H9 (cell line): ENCODE data around the gene TRIM37. TPM values are rescaled to one million over a fixed set of nuclear protein-coding genes. Genes with fewer than 3 reads are reported as not detected.

Experiments used
- DNase-seq: peaks from one replicate; pipeline ENCODE4 v3.0.0-alpha.2; 2017
- H2AFZ ChIP-seq: one replicate; pipeline ENCODE4 v1.6.1; 2013; ENCODE audit warnings: mild to moderate bottlenecking, low read length, control low read depth, moderate library complexity
- H2AK5ac ChIP-seq: 2 replicates; pipeline ENCODE4 v1.6.1; 2013; ENCODE audit warnings: low read length, control low read depth, mixed read lengths; ENCODE audit not compliant: insufficient read length
- H2BK120ac ChIP-seq: one replicate; pipeline ENCODE4 v1.6.1; 2013; ENCODE audit warnings: low read depth, mild to moderate bottlenecking, low read length, control low read depth, inconsistent platforms; ENCODE audit not compliant: poor library complexity, severe bottlenecking
- H2BK12ac ChIP-seq: 2 replicates; pipeline ENCODE4 v1.6.1; 2013; ENCODE audit warnings: low read length, control low read depth, mixed read lengths, low read depth; ENCODE audit not compliant: insufficient read length
- H2BK15ac ChIP-seq: 2 replicates; pipeline ENCODE4 v1.6.1; 2013; ENCODE audit warnings: low read depth, low read length, control low read depth
- H2BK20ac ChIP-seq: one replicate; pipeline ENCODE4 v1.6.1; 2013; ENCODE audit warnings: low read depth, mild to moderate bottlenecking, low read length, control low read depth, inconsistent platforms; ENCODE audit not compliant: poor library complexity, severe bottlenecking
- H2BK5ac ChIP-seq: 2 replicates; pipeline ENCODE4 v1.6.1; 2013; ENCODE audit warnings: low read length, control low read depth, mixed read lengths; ENCODE audit not compliant: insufficient read length
- H3K14ac ChIP-seq: 2 replicates; pipeline ENCODE4 v1.6.1; 2013; ENCODE audit warnings: low read length, control low read depth; ENCODE audit not compliant: insufficient read depth
- H3K18ac ChIP-seq: 2 replicates; pipeline ENCODE4 v1.6.1; 2013; ENCODE audit warnings: low read depth, mild to moderate bottlenecking, mixed read lengths, low read length, control low read depth; ENCODE audit not compliant: insufficient read length
- H3K23ac ChIP-seq: 2 replicates; pipeline ENCODE4 v1.6.1; 2013; ENCODE audit warnings: low read length, control low read depth, mixed read lengths, low read depth; ENCODE audit not compliant: insufficient read length
- H3K23me2 ChIP-seq: 2 replicates; pipeline ENCODE4 v1.6.1; 2013; ENCODE audit warnings: low read depth, mild to moderate bottlenecking, mixed read lengths, low read length, control low read depth; ENCODE audit not compliant: insufficient read length, poor library complexity, severe bottlenecking
- H3K27ac ChIP-seq: 2 replicates; pipeline ENCODE4 v1.5.1; 2013; ENCODE audit warnings: low read length, control low read depth, mixed read lengths, low read depth; ENCODE audit not compliant: insufficient read length
- H3K27me3 ChIP-seq: 2 replicates; pipeline ENCODE4 v1.6.1; 2013; ENCODE audit warnings: low read length, control low read depth, inconsistent platforms; ENCODE audit not compliant: insufficient read depth
- H3K4ac ChIP-seq: 2 replicates; pipeline ENCODE4 v1.6.1; 2013; ENCODE audit warnings: low read depth, mild to moderate bottlenecking, control low read depth, inconsistent platforms, low read length, moderate library complexity
- H3K4me1 ChIP-seq: 2 replicates; pipeline ENCODE4 v1.6.1; 2013; ENCODE audit warnings: low read length, control low read depth, inconsistent platforms; ENCODE audit not compliant: insufficient read depth
- H3K4me2 ChIP-seq: 2 replicates; pipeline ENCODE4 v1.6.1; 2013; ENCODE audit warnings: low read length, control low read depth, mixed read lengths; ENCODE audit not compliant: insufficient read length, insufficient read depth
- H3K56ac ChIP-seq: 2 replicates; pipeline ENCODE4 v1.6.1; 2013; ENCODE audit warnings: low read depth, mild to moderate bottlenecking, mixed read lengths, low read length, control low read depth; ENCODE audit not compliant: insufficient read length
- H3K79me1 ChIP-seq: 2 replicates; pipeline ENCODE4 v1.6.1; 2013; ENCODE audit warnings: low read depth, mild to moderate bottlenecking, moderate library complexity, low read length, control low read depth, inconsistent platforms; ENCODE audit not compliant: insufficient read depth, poor library complexity, severe bottlenecking
- H3K79me2 ChIP-seq: 2 replicates; pipeline ENCODE4 v1.6.1; 2013; ENCODE audit warnings: low read length, control low read depth, inconsistent platforms; ENCODE audit not compliant: insufficient read depth
- H3K9ac ChIP-seq: 2 replicates; pipeline ENCODE4 v1.6.1; 2013; ENCODE audit warnings: low read length, control low read depth, mixed read lengths; ENCODE audit not compliant: insufficient read length; ENCODE audit errors: extremely low read depth
- H3K9me3 ChIP-seq: one replicate; pipeline ENCODE4 v1.6.1; 2013; ENCODE audit warnings: low read depth, low read length, inconsistent platforms; ENCODE audit not compliant: control insufficient read depth
- H3T11ph ChIP-seq: one replicate; pipeline ENCODE4 v1.6.1; 2013; ENCODE audit warnings: mild to moderate bottlenecking, low read length, control low read depth, inconsistent platforms
- H4K20me1 ChIP-seq: one replicate; pipeline ENCODE4 v1.6.1; 2013; ENCODE audit not compliant: control insufficient read depth, insufficient read length, insufficient read depth
- H4K5ac ChIP-seq: 2 replicates; pipeline ENCODE4 v1.6.1; 2013; ENCODE audit warnings: low read depth, mild to moderate bottlenecking, mixed read lengths, low read length, control low read depth; ENCODE audit not compliant: insufficient read length
- H4K8ac ChIP-seq: replicated peaks from 2 replicates; pipeline ENCODE4 v1.6.1; 2013; ENCODE audit warnings: low read length, control low read depth, mixed read lengths, low read depth; ENCODE audit not compliant: insufficient read length
- H4K91ac ChIP-seq: 2 replicates; pipeline ENCODE4 v1.6.1; 2013; ENCODE audit warnings: low read depth, mild to moderate bottlenecking, moderate library complexity, mixed read lengths, low read length, control low read depth; ENCODE audit not compliant: insufficient read length
- H3K27ac Mint-ChIP-seq, 3 experiments: 2 replicates in 2 of 3; 3 replicates in 1 of 3; pipeline ENCODE4 v1.8.0; 2020 to 2021; ENCODE audit warnings: mixed read lengths in 3 of 3, mild to moderate bottlenecking in 1 of 3, moderate library complexity in 1 of 3
- H3K27me3 Mint-ChIP-seq: 2 replicates; pipeline ENCODE4 v1.8.0; 2021; ENCODE audit warnings: low read depth, mild to moderate bottlenecking, moderate library complexity, mixed read lengths
- H3K36me3 Mint-ChIP-seq, 3 experiments: 2 replicates in 2 of 3; 3 replicates in 1 of 3; pipeline ENCODE4 v1.8.0; 2020 to 2021; ENCODE audit warnings: low read depth in 3 of 3, mixed read lengths in 3 of 3; ENCODE audit not compliant: insufficient read depth in 1 of 3
- H3K4me1 Mint-ChIP-seq, 2 experiments: 2 replicates each; pipeline ENCODE4 v1.8.0; 2020; ENCODE audit warnings: mixed read lengths in 2 of 2
- H3K4me3 Mint-ChIP-seq, 2 experiments: 2 replicates in 1 of 2; 3 replicates in 1 of 2; pipeline ENCODE4 v1.8.0; 2020 to 2021; ENCODE audit warnings: mild to moderate bottlenecking in 2 of 2, mixed read lengths in 2 of 2, moderate library complexity in 1 of 2
- H3K9me3 Mint-ChIP-seq, 2 experiments: 2 replicates in 1 of 2; 3 replicates in 1 of 2; pipeline ENCODE4 v1.8.0; 2020; ENCODE audit warnings: mild to moderate bottlenecking in 2 of 2, mixed read lengths in 2 of 2, moderate library complexity in 1 of 2
- WGBS: extraction: QIAGEN DNeasy Blood & Tissue Kit; methylation state at CpG from one replicate; pipeline ENCODE4 v1.1.7; 2013; ENCODE audit warnings: missing lambda C conversion rate, low lambda C conversion rate, mixed read lengths; ENCODE audit not compliant: insufficient read length; ENCODE audit errors: extremely low coverage; 5-methylcytosine and 5-hydroxymethylcytosine counted together
- total RNA-seq: library from RNA; stranded (reverse); gene quantifications from 2 replicates; pipeline ENCODE4 v1.2.1, GENCODE V29; 2021
- TF ChIP-seq, protein P1 (sequence below): fragments of 200-600 bp; sonication (generic); conservative IDR thresholded peaks from 3 replicates; pipeline ENCODE4 v1.8.0; 2021; ENCODE audit warnings: antibody characterized with exemption, mild to moderate bottlenecking

TRIM37 gene
- total RNA-seq, 1 experiment from 2014 or later: 52.1 TPM

GRCh38 chr17:58976541-58976940 is 130.1 kb downstream of the TRIM37 start:
- Histone ChIP-seq H4K20me1 (no peaks in the 10 kb centered on the region), H3K27me3 (no peaks in the 10 kb centered on the region)
- H3K4me1 Mint-ChIP-seq: no peaks in the 10 kb centered on the region

More at GRCh38 chr17:58976541-58976940, 130.1 kb downstream of the TRIM37 start:
- Histone ChIP-seq H3K79me2 (no peaks in the 10 kb centered on the region), H3K9me3 (no peaks in the 10 kb centered on the region), H2BK12ac (no peak overlapping the region), H3K9ac (no peak overlapping the region), H2BK5ac (no peak overlapping the region), H3K56ac (no peak overlapping the region), H2AFZ (no peak overlapping the region), H3K14ac (no peak overlapping the region), H2BK120ac (no peak overlapping the region), H4K5ac (no peak overlapping the region), H4K91ac (no peak overlapping the region), H3K79me1 (no peaks in the 10 kb centered on the region), H3K27ac (no peak overlapping the region), H3K4me1 (no peaks in the 10 kb centered on the region), H4K8ac (no peak overlapping the region), H3K4me2 (no peak overlapping the region), H3K18ac (no peak overlapping the region), H2BK15ac (no peak overlapping the region), H3K23me2 (no peaks in the 10 kb centered on the region), H3T11ph (no peak overlapping the region), H3K4ac (no peak overlapping the region), H3K23ac (no peak overlapping the region), H2AK5ac (no peak overlapping the region), H2BK20ac (no peak overlapping the region)
- H3K27me3 Mint-ChIP-seq: no peaks in the 10 kb centered on the region
- no peak overlapping the region for H3K4me3 Mint-ChIP-seq
- no peak for DNase-seq
- TF ChIP-seq, protein P1, sequence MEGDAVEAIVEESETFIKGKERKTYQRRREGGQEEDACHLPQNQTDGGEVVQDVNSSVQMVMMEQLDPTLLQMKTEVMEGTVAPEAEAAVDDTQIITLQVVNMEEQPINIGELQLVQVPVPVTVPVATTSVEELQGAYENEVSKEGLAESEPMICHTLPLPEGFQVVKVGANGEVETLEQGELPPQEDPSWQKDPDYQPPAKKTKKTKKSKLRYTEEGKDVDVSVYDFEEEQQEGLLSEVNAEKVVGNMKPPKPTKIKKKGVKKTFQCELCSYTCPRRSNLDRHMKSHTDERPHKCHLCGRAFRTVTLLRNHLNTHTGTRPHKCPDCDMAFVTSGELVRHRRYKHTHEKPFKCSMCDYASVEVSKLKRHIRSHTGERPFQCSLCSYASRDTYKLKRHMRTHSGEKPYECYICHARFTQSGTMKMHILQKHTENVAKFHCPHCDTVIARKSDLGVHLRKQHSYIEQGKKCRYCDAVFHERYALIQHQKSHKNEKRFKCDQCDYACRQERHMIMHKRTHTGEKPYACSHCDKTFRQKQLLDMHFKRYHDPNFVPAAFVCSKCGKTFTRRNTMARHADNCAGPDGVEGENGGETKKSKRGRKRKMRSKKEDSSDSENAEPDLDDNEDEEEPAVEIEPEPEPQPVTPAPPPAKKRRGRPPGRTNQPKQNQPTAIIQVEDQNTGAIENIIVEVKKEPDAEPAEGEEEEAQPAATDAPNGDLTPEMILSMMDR: no peak
- no peaks in the 10 kb centered on the region for H3K9me3 Mint-ChIP-seq
- WGBS: no CpG with 5 or more reads among the region's 3 CpGs
- no peaks in the 10 kb centered on the region for H3K36me3 Mint-ChIP-seq
- H3K27ac Mint-ChIP-seq: no peak overlapping the region
